ENCODE data around the gene LHX5.

The LHX5 gene

GRCh38 chr12:113449299-113449698 lies 22.4 kb downstream of the LHX5 start:
- TF ChIP-seq CTCF (conservative IDR thresholded peaks at IDR 0.05; ENCODE audit: low read depth, low read length) = no peak
- no peak for DNase-seq (ENCODE audit: low read depth)
- H3K4me3 ChIP-seq (ENCODE audit: low read depth, low read length) = no peak overlapping the region

GRCh38 chr12:113448873-113449272 lies 22.8 kb downstream of the LHX5 start:
- TF ChIP-seq CTCF (conservative IDR thresholded peaks at IDR 0.05; ENCODE audit: low read depth, low read length) = no peak
- H3K4me3 ChIP-seq (ENCODE audit: low read depth, low read length) = no peak overlapping the region
- no peak for DNase-seq (ENCODE audit: low read depth)

GRCh38 chr12:113445544-113446171 lies 26.0 kb downstream of the LHX5 start:
- no peak for DNase-seq (ENCODE audit: low read depth)
- TF ChIP-seq CTCF (conservative IDR thresholded peaks at IDR 0.05; ENCODE audit: low read depth, low read length) = no peak

GRCh38 chr12:113443030-113443539 lies 28.6 kb downstream of the LHX5 start:
- H3K4me3 ChIP-seq (ENCODE audit: low read depth, low read length) = no peak overlapping the region
- no peak for TF ChIP-seq CTCF (conservative IDR thresholded peaks at IDR 0.05; ENCODE audit: low read depth, low read length)
- no peak for DNase-seq (ENCODE audit: low read depth)

More at GRCh38 chr12:113445544-113446171, 26.0 kb downstream of the LHX5 start:
- H3K4me3 ChIP-seq (ENCODE audit: low read depth, low read length) = no peak overlapping the region

- no peak for DNase-seq (ENCODE audit: low read depth)
- H3K4me3 ChIP-seq (ENCODE audit: low read depth, low read length) = no peak overlapping the region
- no peak for TF ChIP-seq CTCF (conservative IDR thresholded peaks at IDR 0.05; ENCODE audit: low read depth, low read length)
Measured at GRCh38 chr12:113440947-113441782, 30.5 kb downstream of the LHX5 start.

GRCh38 chr12:113440336-113440735 lies 31.3 kb downstream of the LHX5 start:
- no peak overlapping the region for H3K4me3 ChIP-seq (ENCODE audit: low read depth, low read length)
- no peak for DNase-seq (ENCODE audit: low read depth)
- no peak for TF ChIP-seq CTCF (conservative IDR thresholded peaks at IDR 0.05; ENCODE audit: low read depth, low read length)

Measured in choroid plexus epithelial cell (primary cell).